Glomerular endothelial cell (primary cell): ENCODE data around the gene TMPRSS13. TPM values are rescaled to one million over a fixed set of nuclear protein-coding genes. Genes with fewer than 3 reads are reported as not detected.

Experiments used
- DNase-seq: peaks from one replicate; pipeline ENCODE4 v3.0.0-alpha.2; 2011; ENCODE audit warnings: low read depth, low spot score; ENCODE audit errors: extremely low read depth
- total RNA-seq: library from RNA; depleted of rRNA; stranded (reverse); fragments of >200 nt; gene quantifications from 2 replicates; pipeline ENCODE4 v1.2.3, GENCODE V29; 2015

TMPRSS13 gene
- total RNA-seq, 1 donor from 2014 or later = 0.06 TPM

DNA sequence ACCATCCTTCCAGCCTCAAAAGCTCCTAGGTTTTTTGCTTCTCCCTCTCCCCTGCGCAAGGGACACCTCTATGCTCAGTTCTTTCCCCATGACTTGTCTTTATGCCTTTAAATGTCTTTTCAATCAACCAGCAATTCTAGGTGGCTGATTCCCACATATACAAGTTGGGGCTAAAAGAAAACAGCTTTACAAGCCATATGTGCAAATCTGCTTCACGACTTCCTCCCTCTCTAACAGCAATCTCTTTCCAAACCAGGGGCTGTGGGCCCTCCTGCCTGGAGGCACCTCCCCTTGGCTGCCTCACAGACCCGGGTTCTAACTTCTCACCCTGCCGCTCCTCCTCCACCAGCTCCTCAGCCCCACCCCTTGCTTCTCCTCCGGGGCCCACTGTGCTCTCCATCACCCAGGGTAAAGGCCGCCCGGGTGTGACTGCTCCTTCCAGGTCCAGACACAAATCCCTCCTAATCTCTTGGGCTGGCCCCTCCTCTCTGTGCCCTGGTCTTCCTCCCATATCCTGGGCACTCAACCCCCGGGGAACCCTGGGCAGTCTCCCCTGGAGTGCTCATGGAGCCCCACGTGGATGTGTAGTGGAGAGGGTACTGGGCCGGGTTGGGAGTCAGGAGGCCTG lies 14.1 kb downstream of the TMPRSS13 start:
- DNase-seq = no peak

DNA sequence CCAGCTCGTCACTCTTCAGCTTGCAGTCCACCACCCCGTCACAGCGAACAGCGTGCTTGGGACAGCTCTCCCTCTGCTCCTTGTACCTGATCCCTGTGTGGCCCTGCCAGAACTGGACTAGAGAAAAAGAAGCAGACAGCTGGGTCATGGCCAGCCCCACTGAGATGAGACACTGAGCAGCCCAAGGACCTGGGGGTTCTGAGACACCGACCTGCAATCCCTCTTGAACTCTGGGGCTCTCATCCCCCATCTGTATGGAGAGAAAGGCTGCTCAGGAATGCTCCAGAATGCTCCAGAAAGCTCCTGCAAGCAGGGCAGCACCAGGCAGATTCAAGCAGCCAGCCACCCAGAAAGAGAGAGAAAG lies 14.8 kb downstream of the TMPRSS13 start:
- DNase-seq = no peak

DNA sequence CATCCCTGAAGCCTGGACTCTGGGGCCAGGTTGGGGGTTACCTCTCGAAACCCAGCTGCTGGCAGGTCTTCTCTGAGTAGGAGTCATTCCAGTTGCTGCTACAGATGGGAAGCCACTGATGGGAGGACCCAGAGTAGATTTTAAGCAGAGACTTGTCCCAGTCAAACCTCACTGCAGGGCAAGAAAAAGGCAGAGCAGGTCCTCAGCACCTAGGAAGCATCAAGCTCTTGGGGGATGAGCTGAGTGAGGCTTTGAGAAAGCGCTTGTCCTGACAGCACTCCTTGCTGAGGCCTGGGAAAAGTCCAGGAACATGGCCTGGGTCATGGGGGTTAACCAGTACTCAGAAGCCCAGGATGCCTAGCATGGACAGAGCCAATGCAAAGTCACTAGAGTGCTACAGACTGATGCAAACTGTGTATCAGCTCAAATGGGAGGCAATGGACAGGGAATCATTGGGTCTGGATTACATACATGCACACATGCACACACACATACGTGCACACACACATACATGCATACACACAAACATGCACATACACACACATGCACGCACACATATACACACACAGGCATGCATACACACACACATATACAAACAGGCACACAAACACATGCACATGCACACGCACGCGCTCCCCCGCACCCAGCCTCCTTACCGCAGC lies 15.3 kb downstream of the TMPRSS13 start:
- DNase-seq = no peak

DNA sequence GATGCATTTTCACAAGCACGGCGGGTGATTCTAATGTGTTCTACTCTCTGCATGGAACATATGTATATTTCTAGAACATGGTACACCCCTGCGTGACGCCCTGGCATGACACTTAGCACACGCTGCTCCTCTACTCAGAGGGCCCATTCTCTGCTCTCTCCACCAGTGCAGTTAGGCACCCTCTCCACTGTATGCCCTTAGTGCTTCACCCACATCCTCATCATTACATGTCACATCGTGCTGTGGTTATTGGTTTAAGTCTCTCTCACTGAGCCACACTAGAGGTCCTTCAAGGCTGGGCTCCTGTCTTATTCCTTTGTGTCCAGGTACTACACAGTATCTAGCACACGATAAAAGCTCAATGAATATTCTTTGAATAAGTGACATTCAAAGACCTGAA lies 16.7 kb downstream of the TMPRSS13 start:
- DNase-seq = no peak

DNA sequence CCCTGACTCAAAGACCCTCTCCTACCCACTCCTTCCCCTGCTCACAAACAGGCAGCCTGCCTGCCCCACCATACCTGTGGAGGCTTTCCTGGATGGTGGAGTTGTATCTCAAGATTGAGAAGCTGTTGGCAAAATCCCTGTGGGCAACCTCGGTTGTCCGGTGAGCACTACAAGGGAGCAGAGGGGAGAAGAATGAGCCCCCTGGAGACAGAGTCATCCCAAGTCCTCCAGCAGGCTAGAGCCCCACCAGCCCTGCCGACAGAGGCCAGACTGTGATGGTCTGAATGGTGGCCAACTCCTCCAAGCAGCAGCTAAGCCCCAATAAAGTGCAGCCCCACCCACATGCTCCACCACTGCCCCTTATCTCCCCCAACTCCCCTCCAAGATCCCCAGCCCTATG lies 17.5 kb downstream of the TMPRSS13 start:
- no peak for DNase-seq

DNA sequence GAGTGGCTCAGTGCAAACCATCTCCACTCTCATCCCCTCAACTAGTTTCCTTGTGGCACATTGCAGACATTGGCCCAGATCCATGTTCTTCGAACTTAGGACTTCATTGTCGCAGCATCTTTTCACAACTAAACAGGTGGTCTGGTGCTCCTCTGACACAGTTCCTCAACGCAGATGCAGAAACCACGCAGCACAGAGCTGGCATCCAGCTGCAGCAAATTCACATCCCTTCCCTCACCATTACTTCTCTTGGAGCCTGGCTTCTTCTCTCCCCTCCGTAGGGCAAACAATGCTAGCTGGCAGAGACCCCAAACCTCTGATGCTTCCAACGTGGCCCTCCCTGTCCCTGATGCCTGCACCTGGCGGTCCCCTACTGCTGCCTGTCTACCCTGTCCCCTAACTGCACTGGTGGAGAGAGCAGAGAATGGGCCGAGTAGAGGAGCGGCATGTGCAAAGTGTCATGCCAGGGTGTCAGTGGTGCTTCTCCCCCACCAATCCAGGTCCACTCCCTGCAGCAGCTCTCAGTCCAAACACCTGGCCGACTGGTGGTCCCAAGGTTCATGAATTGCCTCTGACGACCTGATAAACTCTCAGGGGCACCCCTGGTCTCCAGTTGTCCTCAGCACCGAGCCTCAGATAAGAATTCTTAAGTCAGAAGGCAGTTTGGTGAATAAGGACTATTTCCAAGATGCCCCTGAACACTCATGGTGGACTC lies 18.1 kb downstream of the TMPRSS13 start:
- DNase-seq = no peak

DNA sequence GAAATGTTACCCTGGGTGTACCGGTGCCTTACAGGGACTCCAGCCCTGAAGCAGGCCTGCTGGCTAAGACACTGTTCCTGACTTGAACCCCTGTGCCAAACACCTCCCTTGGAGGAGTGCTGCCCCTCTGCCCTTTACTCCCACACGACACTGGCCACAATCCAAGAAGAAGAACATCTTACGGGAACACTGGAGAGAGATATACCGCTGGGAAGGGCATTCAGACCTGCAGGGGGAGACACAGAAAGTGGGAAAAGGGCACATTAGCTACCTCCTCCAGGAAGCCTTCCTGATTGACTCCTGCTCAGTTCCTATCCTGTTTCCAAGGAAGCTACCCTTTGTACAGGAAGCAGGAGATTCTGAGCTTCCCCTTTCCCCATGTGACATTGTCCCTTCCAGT lies 18.7 kb downstream of the TMPRSS13 start:
- no peak for DNase-seq

DNA sequence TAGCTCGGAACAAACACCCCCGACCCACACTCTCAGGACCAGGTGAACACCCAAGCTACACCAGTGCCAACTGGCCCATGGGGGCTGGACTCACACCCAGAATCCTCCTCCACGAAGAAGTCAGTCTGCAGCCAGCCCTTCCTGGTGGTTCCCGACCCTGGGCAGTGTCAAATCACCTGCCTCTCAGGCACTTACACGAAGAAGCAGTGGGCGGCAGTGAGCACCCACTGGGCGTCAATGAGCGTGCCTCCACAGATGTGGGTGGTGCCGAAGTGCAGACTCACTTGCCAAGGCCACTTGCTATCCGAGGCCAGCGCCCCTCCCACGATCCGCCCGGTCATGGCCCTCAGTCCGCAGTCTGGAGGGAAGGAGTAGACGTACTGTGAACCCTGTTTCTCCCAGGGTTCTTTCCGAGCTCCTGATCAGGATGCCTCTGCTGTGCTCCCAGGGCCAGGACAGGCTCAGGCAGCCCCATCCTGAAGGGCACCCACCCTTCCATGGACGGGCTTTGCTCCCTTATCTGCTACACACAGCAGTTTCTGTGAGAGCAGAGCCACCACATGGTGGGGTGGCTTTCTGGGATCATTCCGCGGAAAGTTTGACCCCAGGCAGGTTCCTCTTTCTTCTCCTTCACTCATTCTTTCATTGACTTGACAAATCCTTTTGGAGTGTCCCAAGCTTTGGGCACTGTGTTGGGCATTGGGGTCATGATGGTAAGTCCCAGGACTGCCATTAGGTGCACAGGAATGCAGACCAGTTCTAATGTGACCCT lies 19.4 kb downstream of the TMPRSS13 start:
- no peak for DNase-seq

DNA sequence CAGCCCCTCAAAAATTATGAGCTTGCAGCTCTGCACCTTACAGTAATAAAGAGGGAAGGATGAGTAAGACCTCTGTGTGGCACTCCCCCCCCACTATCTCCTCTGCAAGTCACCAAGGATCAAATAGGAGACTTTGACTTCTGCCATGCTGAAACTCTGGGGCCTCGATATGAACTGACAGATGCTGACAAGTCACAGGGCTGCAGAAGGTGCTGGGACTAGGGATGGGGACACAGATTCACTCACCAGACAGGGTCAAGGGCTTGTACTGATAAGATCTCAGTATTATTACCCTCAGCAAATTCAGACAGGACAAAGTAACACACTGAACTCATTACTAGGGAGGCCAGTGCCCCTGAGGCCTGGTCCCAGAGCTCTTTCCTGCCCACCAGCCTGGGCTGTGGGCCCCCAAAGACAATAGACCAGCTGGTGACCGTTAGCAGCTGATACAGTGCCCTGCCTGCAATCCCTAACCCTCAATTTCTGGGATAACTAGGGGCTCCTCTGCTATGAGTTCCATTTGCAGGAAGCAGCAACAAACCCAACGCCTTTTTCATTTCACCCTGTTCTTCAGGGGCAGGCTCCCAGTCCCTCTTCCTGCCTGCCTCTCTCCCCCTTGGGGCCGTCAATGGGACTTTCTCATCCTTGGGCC lies 20.1 kb downstream of the TMPRSS13 start:
- no peak for DNase-seq

DNA sequence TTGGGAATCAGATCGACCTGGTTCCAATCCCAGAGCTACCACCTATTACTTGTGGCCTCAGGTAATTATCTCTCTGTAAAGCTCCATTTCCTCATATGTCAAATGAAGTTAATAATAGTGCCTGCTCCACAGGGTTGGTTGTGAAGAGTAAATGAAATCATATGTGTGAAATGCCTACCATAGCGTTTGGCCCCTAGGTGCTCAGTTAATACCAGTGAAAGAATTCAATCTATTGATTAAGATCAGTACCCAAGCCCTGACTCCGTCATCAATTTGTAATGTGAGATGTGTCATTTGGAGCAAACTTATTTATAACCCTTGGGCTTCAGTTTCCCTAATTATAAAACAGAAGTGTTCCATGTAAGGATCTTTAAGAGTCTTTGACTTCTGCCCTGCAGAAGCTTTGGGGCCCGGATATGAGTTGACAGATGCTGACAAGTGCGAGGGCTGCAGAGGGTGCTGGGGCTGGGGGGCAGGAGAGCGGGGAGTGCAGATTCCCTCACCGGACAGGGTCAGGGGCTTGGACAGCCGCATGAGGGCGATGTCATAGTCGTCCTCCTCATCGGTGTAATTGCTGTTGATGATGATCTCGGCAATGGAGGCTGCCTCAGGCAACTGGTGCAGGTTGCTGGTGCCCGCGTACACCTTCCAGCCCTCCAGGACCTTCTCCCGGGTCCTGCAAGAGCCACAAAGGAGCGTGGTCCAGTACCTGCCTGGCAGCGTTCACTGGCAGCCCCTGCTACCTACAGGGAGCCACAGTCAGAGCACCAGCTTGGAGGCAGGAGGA lies 20.9 kb downstream of the TMPRSS13 start:
- DNase-seq = no peak

DNA sequence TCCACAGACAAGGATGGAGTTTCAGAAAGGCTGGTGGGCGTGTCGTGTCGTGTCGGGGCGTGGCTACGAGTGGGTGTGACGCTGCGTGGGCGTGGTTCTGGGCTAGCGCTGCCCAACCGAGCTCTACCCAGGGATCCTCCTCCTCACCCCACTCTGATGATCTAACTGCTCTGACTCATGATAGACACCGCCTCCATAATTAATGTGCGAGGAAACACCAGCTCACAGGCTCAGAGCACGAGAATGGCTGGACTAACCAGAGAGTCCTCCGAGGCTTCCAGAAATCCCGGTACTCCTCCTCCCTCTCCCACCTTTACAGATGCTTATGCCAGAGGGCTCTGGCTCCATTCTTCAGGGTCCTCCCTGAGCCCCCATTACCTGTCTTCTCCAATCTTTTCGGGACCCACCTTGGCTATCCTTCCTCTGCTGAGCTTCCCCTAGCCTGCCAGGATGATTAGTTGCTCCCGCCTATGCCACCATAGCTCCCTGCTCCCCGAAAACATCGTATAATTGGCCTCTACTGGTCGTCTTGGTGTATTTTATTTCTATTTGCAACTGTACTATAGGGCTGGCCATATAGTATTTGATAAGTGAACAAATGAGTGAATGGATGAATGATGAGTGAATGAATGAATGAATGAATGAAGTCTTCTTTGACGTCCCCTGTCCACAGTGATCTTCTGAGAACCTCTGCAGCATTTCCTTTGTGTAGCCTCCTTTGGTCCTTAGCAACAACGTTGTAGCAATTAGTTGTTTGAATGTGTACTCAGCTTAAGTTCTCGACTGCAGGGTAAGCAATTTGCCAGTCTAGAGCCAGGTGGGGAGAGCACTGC lies 21.7 kb downstream of the TMPRSS13 start:
- peak; percentile 80 for DNase-seq

DNA sequence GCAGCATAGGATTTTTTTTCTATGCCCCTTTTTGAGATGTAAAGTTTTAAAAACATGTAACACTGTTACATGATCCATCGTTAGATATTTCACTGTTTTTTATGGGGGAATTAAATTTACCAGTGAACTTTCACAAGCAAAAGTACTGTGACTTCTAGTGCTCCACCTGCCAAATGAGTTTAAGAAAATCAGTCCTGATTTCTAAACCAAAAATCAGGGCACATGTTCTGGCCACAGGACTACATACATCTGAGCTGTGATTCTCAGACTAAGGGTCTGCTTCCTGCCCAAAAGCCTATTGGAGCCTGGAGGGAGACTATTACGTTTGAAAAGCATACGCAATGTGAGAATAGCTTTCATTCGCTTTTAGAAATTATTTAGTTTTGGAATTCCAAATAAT lies 22.5 kb downstream of the TMPRSS13 start:
- no peak for DNase-seq

DNA sequence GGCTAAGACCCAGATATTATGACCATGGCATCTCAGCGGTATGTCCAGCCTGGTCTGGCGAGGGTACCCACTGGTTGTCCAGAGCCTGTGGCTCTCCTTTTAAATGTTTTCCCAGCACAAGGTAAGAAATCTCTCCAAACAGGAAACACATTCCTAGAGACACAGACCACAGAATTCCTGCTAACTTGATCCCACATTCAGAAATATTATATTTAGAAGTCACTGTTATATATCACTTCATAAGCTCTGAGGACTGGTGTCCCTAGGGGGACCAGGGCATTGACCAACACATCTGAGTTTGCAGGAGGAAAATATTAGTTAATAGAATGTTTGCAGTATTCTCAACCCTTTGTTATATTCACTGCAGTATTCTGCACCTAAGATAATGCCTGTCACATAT lies 23.1 kb downstream of the TMPRSS13 start:
- no peak for DNase-seq

DNA sequence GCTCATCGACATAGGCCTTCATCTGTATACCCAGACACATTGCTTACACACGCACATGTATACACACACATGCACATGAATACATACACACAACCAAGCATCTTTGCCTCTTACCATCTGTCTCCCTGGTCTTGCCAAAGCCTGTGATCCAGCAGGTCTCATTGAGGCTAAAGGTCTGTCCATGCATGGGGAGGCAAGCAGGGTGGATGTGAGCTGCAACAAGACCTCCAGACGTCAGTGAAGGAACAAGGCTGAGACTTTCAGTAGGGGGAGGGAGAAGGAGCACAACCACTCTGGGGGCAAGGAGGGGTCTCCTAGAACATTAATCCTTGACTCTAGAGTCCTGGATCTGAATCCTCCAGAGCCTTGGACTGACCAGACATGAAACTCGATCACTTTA lies 23.7 kb downstream of the TMPRSS13 start:
- DNase-seq = no peak

DNA sequence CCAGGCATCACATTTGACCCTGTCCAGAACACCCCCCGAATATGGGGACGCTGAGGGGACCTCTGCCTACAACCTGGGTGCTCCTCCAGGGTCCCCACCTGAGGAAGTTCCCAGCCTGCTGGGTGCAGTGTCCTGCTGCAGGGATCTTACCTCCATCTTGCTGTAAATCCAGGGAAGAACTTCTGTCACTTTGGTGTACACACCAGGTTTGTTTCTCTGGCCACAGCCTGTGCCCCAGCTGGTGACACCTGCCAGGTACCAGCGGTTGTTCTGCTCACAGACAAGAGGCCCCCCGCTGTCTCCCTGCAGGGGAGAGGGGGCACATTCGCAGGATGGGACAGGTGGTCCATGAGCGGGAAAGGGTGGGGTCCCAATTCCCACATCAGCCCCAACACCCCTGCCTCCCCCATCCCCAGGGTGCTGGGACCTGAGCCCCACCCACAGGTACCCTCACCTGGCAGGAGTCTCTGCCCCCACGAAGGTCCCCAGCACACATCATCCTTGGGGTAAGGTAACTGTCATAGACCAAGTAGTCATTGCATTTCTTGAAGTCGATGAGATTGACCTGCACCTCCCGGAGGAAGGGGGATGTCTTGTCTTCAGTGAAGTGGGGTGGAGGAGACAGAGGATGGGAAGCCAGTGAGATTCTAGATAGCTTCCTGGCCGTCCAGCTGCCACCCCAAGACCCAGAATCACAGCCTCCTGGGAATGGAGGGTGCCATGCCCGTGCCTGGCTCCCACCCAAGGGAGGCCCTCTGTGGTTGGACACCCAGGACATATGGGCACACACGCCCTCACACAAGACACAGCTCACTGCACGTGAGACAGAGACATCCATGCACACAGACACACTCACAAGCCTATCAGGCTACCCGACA lies 25.5 kb downstream of the TMPRSS13 start:
- no peak for DNase-seq

DNA sequence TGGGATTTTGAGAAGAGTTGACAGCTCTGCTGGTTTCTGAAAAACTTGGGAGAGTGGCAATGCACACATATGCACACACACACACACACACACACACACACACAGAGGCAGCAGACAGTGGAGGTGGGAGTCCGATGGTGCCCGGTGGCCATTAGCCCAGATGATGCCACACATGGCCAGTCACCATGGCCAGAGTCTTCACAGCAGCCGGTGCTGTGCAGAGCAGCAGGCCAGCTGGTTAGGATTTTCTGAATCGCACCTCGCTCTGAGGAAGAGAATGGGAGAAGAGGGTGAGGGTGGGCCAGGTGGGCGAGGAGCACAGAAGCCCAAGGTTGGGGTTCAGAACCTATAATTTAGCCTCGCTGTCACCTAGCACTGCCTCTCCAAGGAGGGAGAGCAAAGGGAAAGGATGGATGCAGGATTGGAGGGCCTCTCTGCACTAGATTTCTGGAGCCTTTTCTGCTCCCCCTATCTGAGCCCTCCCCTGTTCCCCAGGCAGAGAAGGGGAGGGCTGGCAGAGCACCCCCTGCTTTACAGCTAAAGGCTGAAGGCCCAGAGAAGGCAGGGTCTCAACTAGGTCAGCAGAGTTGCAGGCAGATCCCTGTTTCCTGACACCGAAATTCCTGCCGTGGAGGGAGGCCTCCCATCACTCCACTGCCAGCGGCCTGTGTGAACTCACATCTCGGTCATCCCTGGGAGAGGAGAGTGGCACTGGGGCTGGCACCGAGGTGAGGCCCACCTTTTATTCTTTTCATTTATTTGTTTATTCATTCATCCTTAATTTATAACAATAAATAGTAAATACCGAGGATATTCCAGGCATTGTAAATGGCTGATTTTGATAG lies 27.0 kb downstream of the TMPRSS13 start:
- DNase-seq = no peak

DNA sequence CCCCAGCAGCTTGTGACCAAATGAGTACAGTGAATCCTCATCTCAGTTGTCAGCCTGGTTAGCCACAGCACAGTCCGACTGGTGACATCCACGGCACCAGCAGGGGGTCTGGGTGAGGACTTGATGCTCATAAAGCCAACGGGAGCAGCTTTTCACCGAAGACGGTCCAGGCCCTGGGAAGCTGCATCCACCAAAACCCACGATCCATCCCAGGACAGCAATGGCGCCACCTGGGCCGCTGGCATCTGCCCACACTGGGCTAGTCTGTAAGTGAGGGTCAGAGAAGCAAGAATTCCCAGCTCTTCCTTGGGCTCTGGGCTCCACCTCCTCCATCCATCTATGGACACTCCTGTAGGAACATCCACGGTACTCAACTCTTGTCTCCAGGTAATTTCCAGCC lies 27.6 kb downstream of the TMPRSS13 start:
- DNase-seq = no peak
